A549 (cell line): ENCODE results near the gene SH2B2. TPM values are rescaled to one million over a fixed set of nuclear protein-coding genes. Genes with fewer than 3 reads are reported as not detected.
A peak's percentile ranks its signal among the peaks of the same experiment; 100 is the strongest.

Experiments used
- ATAC-seq, 2 experiments: fragments of 200-7000 bp in 1 of 2; fragments of >200 bp in 1 of 2; cut with Nextera tagmentation in 1 of 2; cut with Tn5 transposase in 1 of 2; 3 replicates each; pipeline versions ENCODE4 v1.8.0 to v1.9.1; 2018 to 2020; ENCODE audit warnings: mild to moderate bottlenecking in 1 of 2, moderate library complexity in 1 of 2
- CTCF ChIA-PET: fragments of 300-600 bp; sonication (Branson Sonifier 250); formaldehyde crosslinking; extraction: SDS; loops from one replicate; lab custom pipeline; 2021; ENCODE audit warnings: antibody characterized with exemption, inconsistent platforms; lab: Yijun Ruan, JAX
- POLR2A ChIA-PET: fragments of 350-600 bp; formaldehyde crosslinking; extraction: SDS; loops from one replicate; lab custom pipeline; 2021; ENCODE audit warnings: antibody characterized with exemption, inconsistent platforms; lab: Yijun Ruan, JAX
- DNase-seq, 2 experiments: peaks; one replicate each; pipeline versions ENCODE4 v3.0.0 to v3.0.0-alpha.2; 2011 to 2016; ENCODE audit warnings: low read depth in 1 of 2, low spot score in 1 of 2
- FAIRE-seq: peaks from 2 replicates; lab custom pipeline; 2011; peaks lifted over from hg19 to GRCh38; lab: Jason Lieb, UNC
- H3K27ac ChIP-seq, 2 experiments: fragments of >200 bp; sonication (Bioruptor Twin); formaldehyde crosslinking; 3 replicates each; pipeline ENCODE4 v1.5.1; 2016 to 2017
- H3K4me1 ChIP-seq: fragments of >200 bp; sonication (Bioruptor Twin); formaldehyde crosslinking; 3 replicates; pipeline ENCODE4 v1.6.1; 2016
- H3K4me2 ChIP-seq: fragments of >200 bp; sonication (Bioruptor Twin); formaldehyde crosslinking; 3 replicates; pipeline ENCODE4 v1.6.1; 2016
- H3K4me3 ChIP-seq: fragments of >200 bp; sonication (Bioruptor Twin); formaldehyde crosslinking; 3 replicates; pipeline ENCODE4 v1.5.1; 2016
- H3K9me3 ChIP-seq: fragments of >200 bp; sonication (Bioruptor Twin); formaldehyde crosslinking; 3 replicates; pipeline ENCODE4 v1.6.1; 2016
- CBX8 ChIP-seq: fragments of 200-600 bp; sonication (generic); IDR thresholded peaks from 2 replicates; pipeline ENCODE4 v1.6.1; 2016
- CEBPB ChIP-seq, 2 experiments: fragments of >200 bp in 1 of 2; sonication (Bioruptor Twin) in 1 of 2; formaldehyde crosslinking in 1 of 2; IDR thresholded peaks; 2 replicates each; pipeline ENCODE4 v1.6.1; 2012 to 2016
- EHF ChIP-seq: fragments of 250-450 bp; sonication (Bioruptor Pico); IDR thresholded peaks from 2 replicates; pipeline ENCODE4 v1.5.0; 2020; ENCODE audit warnings: mild to moderate bottlenecking
- FOSB ChIP-seq: fragments of 250-450 bp; sonication (Bioruptor Pico); IDR thresholded peaks from 2 replicates; pipeline ENCODE4 v1.5.0; 2020; ENCODE audit warnings: mild to moderate bottlenecking, moderate library complexity
- FOSL2 ChIP-seq, 2 experiments: fragments of 450-650 bp in 1 of 2; fragments of >200 bp in 1 of 2; sonication (Bioruptor Twin) in 1 of 2; formaldehyde crosslinking; IDR thresholded peaks; 2 replicates each; pipeline versions ENCODE4 v1.5.0 to v1.6.1; 2016 to 2020; ENCODE audit warnings: mild to moderate bottlenecking in 1 of 2, moderate library complexity in 1 of 2
- FOXS1 ChIP-seq: fragments of 250-450 bp; sonication (Bioruptor Pico); IDR thresholded peaks from 2 replicates; pipeline ENCODE4 v1.5.0; 2020; ENCODE audit warnings: mild to moderate bottlenecking, moderate library complexity
- HDAC2 ChIP-seq: fragments of 200-600 bp; sonication (generic); IDR thresholded peaks from 2 replicates; pipeline ENCODE4 v1.6.1; 2016
- HES2 ChIP-seq: fragments of >200 bp; sonication (Bioruptor Twin); formaldehyde crosslinking; IDR thresholded peaks from 2 replicates; pipeline ENCODE4 v1.6.1; 2016
- HOXB13 ChIP-seq: fragments of 250-450 bp; sonication (Bioruptor Pico); IDR thresholded peaks from 2 replicates; pipeline ENCODE4 v1.5.0; 2020; ENCODE audit warnings: low read depth, mild to moderate bottlenecking, moderate library complexity
- HOXB5 ChIP-seq: fragments of 250-450 bp; sonication (Bioruptor Pico); IDR thresholded peaks from 2 replicates; pipeline ENCODE4 v1.5.0; 2020; ENCODE audit warnings: mild to moderate bottlenecking, moderate library complexity
- JUN ChIP-seq, 2 experiments: fragments of >200 bp; sonication (Bioruptor Twin); formaldehyde crosslinking; IDR thresholded peaks; 2 replicates in 1 of 2; 3 replicates in 1 of 2; pipeline ENCODE4 v1.6.1; 2016 to 2017
- MAZ ChIP-seq: fragments of 150-350 bp; IDR thresholded peaks from 2 replicates; pipeline ENCODE4 v1.6.1; 2014; ENCODE audit warnings: antibody characterized with exemption, low read depth, low read length, borderline replicate concordance
- NPAS2 ChIP-seq: fragments of 250-450 bp; sonication (Bioruptor Pico); IDR thresholded peaks from 2 replicates; pipeline ENCODE4 v1.8.0; 2022; ENCODE audit warnings: mild to moderate bottlenecking, moderate library complexity, borderline replicate concordance
- PHF8 ChIP-seq: fragments of 200-600 bp; sonication (generic); IDR thresholded peaks from 2 replicates; pipeline ENCODE4 v1.6.1; 2016; ENCODE audit warnings: low read depth, mild to moderate bottlenecking, antibody characterized with exemption, moderate library complexity, borderline replicate concordance
- POLR2AphosphoS2 ChIP-seq: conservative IDR thresholded peaks from 2 replicates; pipeline ENCODE4 v1.6.1; 2012; ENCODE audit warnings: low read length, improper control_type of control experiment, inconsistent platforms
- RCOR1 ChIP-seq: fragments of 150-350 bp; IDR thresholded peaks from 2 replicates; pipeline ENCODE4 v1.6.1; 2014; ENCODE audit warnings: antibody characterized with exemption, low read length, low read depth
- RNF2 ChIP-seq: fragments of 200-600 bp; sonication (generic); IDR thresholded peaks from 2 replicates; pipeline ENCODE4 v1.6.1; 2016; ENCODE audit warnings: low read depth, mild to moderate bottlenecking, antibody characterized with exemption, moderate library complexity, borderline replicate concordance
- TFCP2L1 ChIP-seq: fragments of 250-450 bp; sonication (Bioruptor Pico); IDR thresholded peaks from 2 replicates; pipeline ENCODE4 v1.5.0; 2021; ENCODE audit warnings: mild to moderate bottlenecking
- WGBS: methylation state at CpG from one replicate; pipeline ENCODE4 v1.1.6; 2017; ENCODE audit errors: missing lambda C conversion rate; 5-methylcytosine and 5-hydroxymethylcytosine counted together
- polyA plus RNA-seq, 4 experiments: library from polyadenylated mRNA; depleted of rRNA in 3 of 4; stranded (reverse); fragments of >200 nt; fragmentation: RNase III in 1 of 4; extraction: RNeasy Plus Mini Kit Qiagen cat#74134 plus additional on column Dnase treatment in 1 of 4; gene quantifications; 2 replicates in 3 of 4; 3 replicates in 1 of 4; pipeline ENCODE4 v1.2.3, GENCODE V29; 2011 to 2017
- TF ChIP-seq, protein P1 (sequence below): IDR thresholded peaks from 2 replicates; pipeline ENCODE4 v1.6.1; 2012; ENCODE audit warnings: low read depth, borderline replicate concordance
- TF ChIP-seq, protein P2 (sequence below): fragments of >200 bp; sonication (Bioruptor Twin); formaldehyde crosslinking; IDR thresholded peaks from 3 replicates; pipeline ENCODE4 v1.5.1; 2016
- TF ChIP-seq, protein P3 (sequence below): fragments of 250-450 bp; sonication (Bioruptor Pico); IDR thresholded peaks from 2 replicates; pipeline ENCODE4 v1.5.0; 2020; ENCODE audit warnings: low read depth, mild to moderate bottlenecking, moderate library complexity
- TF ChIP-seq, protein P4 (sequence below): fragments of >200 bp; sonication (Bioruptor Twin); formaldehyde crosslinking; IDR thresholded peaks from 3 replicates; pipeline ENCODE4 v1.6.1; 2016

Gene SH2B2
- polyA plus RNA-seq, 2 of the 4 experiments (the other 2 are of a cell fraction): 1.1 to 2.3 TPM

DNA sequence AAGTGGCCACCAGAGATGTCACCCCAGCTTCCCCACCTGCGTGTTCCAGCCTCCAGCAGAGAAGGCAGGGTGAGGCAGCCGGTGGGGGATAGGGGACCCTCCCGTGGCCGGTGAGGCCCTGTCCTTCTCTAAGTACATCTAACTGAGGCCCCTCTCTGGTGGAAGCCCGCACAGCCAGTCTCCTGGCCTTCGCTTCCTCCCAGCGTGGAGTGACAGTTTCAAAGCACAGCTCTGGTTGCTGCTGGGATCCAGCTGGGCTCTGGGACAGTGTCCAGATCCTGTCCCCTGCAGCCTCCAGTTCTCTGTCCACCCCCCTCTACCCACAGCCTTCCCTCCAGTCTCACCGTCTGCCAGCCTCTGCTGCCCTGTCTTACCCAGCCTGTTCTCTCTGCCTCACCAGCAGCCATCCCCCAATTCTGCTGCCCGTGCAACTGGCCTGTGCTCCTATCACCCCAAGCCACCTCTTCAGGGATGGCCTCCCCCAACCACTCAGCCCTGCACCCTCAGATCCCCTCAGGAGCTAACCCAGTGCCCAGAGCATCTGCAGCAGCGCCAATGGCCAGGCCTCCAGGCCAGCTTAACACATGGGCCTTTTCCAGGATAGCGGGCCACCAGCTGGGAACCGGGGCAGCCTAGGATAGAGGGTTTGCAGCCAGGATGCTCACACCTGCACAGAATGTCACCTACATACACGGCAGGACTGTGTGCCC, 16.3 kb upstream of the SH2B2 start:
- H3K4me2 ChIP-seq: no peak overlapping the region
- no peak for ATAC-seq
- no peak for DNase-seq
- peaks cover 29% of the 10 kb centered on the region for H3K4me1 ChIP-seq
- FAIRE-seq: no peak
- ChIA-PET CTCF (interaction anchor here (0.7 to 7.1 kb wide), 12 partner anchors 17 to 906 kb away, joined by 3 to 106 read pairs (median 5); no protein-coding TSS in a partner anchor), POLR2A (no interaction called here)
- H3K27ac ChIP-seq: peak overlapping the region in 1 of 2 experiments; percentile 21; a peak in 2 of 6 replicates
- H3K9me3 ChIP-seq: no peaks in the 10 kb centered on the region
- H3K4me3 ChIP-seq: no peak overlapping the region
- WGBS: 65% methylated on average over 10 of the region's 13 CpGs
- no peak for TF ChIP-seq CBX8
- no peak for TF ChIP-seq RCOR1
- no peak for TF ChIP-seq PHF8
- TF ChIP-seq, protein P1, sequence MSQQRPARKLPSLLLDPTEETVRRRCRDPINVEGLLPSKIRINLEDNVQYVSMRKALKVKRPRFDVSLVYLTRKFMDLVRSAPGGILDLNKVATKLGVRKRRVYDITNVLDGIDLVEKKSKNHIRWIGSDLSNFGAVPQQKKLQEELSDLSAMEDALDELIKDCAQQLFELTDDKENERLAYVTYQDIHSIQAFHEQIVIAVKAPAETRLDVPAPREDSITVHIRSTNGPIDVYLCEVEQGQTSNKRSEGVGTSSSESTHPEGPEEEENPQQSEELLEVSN: no peak
- no peak for TF ChIP-seq MAZ
- no peak for TF ChIP-seq NPAS2 (CRISPR knock-in tag)
- no peak for TF ChIP-seq FOSB (CRISPR knock-in tag)
- no peak for TF ChIP-seq FOSL2 (IDR thresholded peaks at IDR 0.05)
- no peak for TF ChIP-seq FOSL2 (CRISPR knock-in tag; IDR thresholded peaks at IDR 0.05)
- TF ChIP-seq RNF2: no peak
- TF ChIP-seq EHF: no peak
- no peak for TF ChIP-seq HES2
- TF ChIP-seq JUN (IDR thresholded peaks at IDR 0.05): no peak
- TF ChIP-seq HOXB13 (CRISPR knock-in tag): no peak
- no peak for TF ChIP-seq HOXB5 (CRISPR knock-in tag)
- TF ChIP-seq POLR2AphosphoS2: no peak
- TF ChIP-seq FOXS1 (CRISPR knock-in tag): no peak
- TF ChIP-seq, protein P2, sequence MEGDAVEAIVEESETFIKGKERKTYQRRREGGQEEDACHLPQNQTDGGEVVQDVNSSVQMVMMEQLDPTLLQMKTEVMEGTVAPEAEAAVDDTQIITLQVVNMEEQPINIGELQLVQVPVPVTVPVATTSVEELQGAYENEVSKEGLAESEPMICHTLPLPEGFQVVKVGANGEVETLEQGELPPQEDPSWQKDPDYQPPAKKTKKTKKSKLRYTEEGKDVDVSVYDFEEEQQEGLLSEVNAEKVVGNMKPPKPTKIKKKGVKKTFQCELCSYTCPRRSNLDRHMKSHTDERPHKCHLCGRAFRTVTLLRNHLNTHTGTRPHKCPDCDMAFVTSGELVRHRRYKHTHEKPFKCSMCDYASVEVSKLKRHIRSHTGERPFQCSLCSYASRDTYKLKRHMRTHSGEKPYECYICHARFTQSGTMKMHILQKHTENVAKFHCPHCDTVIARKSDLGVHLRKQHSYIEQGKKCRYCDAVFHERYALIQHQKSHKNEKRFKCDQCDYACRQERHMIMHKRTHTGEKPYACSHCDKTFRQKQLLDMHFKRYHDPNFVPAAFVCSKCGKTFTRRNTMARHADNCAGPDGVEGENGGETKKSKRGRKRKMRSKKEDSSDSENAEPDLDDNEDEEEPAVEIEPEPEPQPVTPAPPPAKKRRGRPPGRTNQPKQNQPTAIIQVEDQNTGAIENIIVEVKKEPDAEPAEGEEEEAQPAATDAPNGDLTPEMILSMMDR: no peak
- TF ChIP-seq, protein P3, sequence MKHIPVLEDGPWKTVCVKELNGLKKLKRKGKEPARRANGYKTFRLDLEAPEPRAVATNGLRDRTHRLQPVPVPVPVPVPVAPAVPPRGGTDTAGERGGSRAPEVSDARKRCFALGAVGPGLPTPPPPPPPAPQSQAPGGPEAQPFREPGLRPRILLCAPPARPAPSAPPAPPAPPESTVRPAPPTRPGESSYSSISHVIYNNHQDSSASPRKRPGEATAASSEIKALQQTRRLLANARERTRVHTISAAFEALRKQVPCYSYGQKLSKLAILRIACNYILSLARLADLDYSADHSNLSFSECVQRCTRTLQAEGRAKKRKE (CRISPR knock-in tag): no peak

DNA sequence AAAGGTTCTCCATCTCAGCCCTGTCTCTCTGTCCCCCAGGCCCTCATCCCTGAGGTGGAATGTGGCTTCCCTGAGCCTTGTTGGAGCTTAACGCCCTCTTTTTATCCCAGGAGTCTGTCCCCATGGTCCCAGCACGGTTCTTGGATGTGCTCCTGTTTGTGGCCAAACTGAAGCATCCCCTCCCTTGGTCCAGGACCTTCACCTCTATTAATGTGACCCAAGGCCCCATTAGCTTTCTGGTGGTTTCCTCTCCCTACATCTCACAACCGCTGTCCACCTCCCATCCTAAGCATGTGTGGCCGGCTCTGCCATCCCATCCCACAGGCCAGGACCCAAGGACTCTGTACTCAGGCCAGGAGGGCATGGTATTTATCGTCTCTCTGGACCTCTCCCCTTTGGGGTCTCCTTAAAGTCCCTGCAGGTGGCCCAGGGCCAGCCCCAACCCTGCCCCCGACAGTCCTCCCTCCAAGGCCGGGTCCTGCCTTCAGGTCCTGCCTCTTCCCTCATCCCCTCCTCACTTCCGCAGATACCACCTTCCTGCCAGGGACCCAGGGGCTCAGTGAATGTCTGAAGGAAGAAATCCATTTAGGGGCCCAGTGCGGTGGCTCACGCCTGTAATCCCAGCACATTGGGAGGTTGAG, 15.4 kb upstream of the SH2B2 start:
- POLR2A ChIA-PET: no interaction called here
- CTCF ChIA-PET: interaction anchor here (0.6 to 7.1 kb wide), 30 partner anchors 10 to 907 kb away, joined by 3 to 106 read pairs (median 4); partner anchors contain the start of gene PRKRIP1
- H3K4me3 ChIP-seq: no peak overlapping the region
- 86% methylated on average over 10 of the region's 10 CpGs for WGBS
- TF ChIP-seq, protein P2: no peak
- TF ChIP-seq PHF8 (no peak), TFCP2L1 (CRISPR knock-in tag) (no peak), FOSL2 (IDR thresholded peaks at IDR 0.05) (no peak), FOSL2 (CRISPR knock-in tag; IDR thresholded peaks at IDR 0.05) (no peak), HOXB5 (CRISPR knock-in tag) (no peak), HDAC2 (no peak), CEBPB (IDR thresholded peaks at IDR 0.05) (no peak)
- TF ChIP-seq, protein P4, sequence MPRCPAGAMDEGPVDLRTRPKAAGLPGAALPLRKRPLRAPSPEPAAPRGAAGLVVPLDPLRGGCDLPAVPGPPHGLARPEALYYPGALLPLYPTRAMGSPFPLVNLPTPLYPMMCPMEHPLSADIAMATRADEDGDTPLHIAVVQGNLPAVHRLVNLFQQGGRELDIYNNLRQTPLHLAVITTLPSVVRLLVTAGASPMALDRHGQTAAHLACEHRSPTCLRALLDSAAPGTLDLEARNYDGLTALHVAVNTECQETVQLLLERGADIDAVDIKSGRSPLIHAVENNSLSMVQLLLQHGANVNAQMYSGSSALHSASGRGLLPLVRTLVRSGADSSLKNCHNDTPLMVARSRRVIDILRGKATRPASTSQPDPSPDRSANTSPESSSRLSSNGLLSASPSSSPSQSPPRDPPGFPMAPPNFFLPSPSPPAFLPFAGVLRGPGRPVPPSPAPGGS: no peak
- TF ChIP-seq, all 56 proteins: peak for 0
- peak overlapping the region in 1 of 2 experiments; percentile 83; a peak in 4 of 6 replicates for H3K27ac ChIP-seq
- H3K4me2 ChIP-seq: peak overlapping the region; percentile 17; the same call in 1 of the 3 replicates
- H3K4me1 ChIP-seq: peaks cover 29% of the 10 kb centered on the region
- FAIRE-seq (no peak), DNase-seq (no peak), ATAC-seq (no peak)
- no peaks in the 10 kb centered on the region for H3K9me3 ChIP-seq
